IgD-negative memory B cell (primary cell): ENCODE data around the gene ZBTB37. TPM values are rescaled to one million over a fixed set of nuclear protein-coding genes. Genes with fewer than 3 reads are reported as not detected.

Source experiments
- polyA plus RNA-seq: library from polyadenylated mRNA; unstranded; fragments of 300-500 nt; fragmentation: Illumina TruSeq; gene quantifications from one replicate; pipeline ENCODE4 v1.2.3, GENCODE V29; 2021

The ZBTB37 gene
- polyA plus RNA-seq, 1 donor from 2014 or later: 2.0 TPM

Other genes with a start within 250 kb of the ZBTB37 start
- gene TEX50, start 233.0 kb upstream of the ZBTB37 start, polyA plus RNA-seq: not detected
- not detected for gene ANKRD45, start 198.5 kb upstream of the ZBTB37 start, polyA plus RNA-seq
- gene KLHL20, start 153.4 kb upstream of the ZBTB37 start, polyA plus RNA-seq: 13.0 TPM
- 8.6 TPM for gene DARS2, start 43.7 kb upstream of the ZBTB37 start, polyA plus RNA-seq
- gene CENPL, start 43.5 kb upstream of the ZBTB37 start, polyA plus RNA-seq: 7.2 TPM
- gene GAS5, start 391 bp upstream of the ZBTB37 start, polyA plus RNA-seq: 307 TPM
- gene SERPINC1, start 48.9 kb downstream of the ZBTB37 start, polyA plus RNA-seq: not detected
- gene RC3H1, start 154.0 kb downstream of the ZBTB37 start, polyA plus RNA-seq: 6.0 TPM